ENCODE results near the gene SLC40A1. TPM values are rescaled to one million over a fixed set of nuclear protein-coding genes. Genes with fewer than 3 reads are reported as not detected.
A peak's percentile ranks its signal among the peaks of the same experiment; 100 is the strongest.

The SLC40A1 gene
- total and polyA plus RNA-seq, 2 of the 13 experiments (the other 11 are each of a cell fraction or from before 2014, with no cell fraction given): 10.6 to 24.9 TPM

DNA sequence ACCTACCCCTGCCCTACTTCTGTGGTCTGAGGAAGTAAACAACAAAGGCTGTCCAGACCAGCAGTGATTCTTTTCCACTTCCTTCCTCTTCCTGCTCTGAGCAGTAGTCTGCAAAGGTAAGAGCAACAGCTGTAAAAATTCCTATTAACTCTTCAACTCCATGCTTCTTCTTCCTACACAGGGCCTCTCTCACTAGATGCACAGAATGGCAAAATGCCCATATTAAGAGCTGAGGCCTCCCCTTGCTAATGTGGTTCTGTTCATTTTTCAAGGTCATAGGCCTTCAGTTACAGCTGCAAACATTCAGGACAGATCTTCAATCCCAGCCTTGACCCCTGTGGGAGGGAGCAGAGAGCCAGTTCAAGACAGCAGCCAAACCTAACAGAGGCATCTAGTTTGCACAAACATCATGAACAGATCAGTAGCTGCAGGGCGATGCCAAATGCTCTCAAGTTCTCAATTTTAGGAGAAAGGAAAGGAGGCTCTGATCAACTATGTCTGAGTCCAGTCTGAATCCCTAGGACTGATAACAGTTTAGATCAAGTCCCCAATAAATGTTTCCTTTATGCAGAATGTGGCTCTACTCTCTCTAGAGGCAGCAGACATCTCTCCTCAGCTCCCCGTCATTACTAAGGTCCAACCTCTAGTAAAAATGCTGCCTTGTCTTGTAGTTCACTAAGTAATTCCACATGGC lies 20.9 kb downstream of the SLC40A1 start (continued):
- no peak for TF ChIP-seq ZNF460 (CRISPR knock-in tag; IDR thresholded peaks at IDR 0.05; ENCODE audit: borderline replicate concordance)
- no peak for TF ChIP-seq HNRNPH1 (optimal IDR thresholded peaks at IDR 0.05; ENCODE audit: low read depth, low read length)
- TF ChIP-seq NFE2L2 (IDR thresholded peaks at IDR 0.05; ENCODE audit: low read length): no peak
- TF ChIP-seq U2AF2 (IDR thresholded peaks at IDR 0.05; ENCODE audit: low read depth, low read length): no peak
- TF ChIP-seq HDAC1 (CRISPR knock-in tag; IDR thresholded peaks at IDR 0.05): 0 out of 2 replicates have a peak, but pooled peaks have one; percentile 23
- TF ChIP-seq SALL2 (CRISPR knock-in tag; IDR thresholded peaks at IDR 0.05): 0 out of 2 replicates have a peak, but pooled peaks have one; percentile 48
- TF ChIP-seq CREM (IDR thresholded peaks at IDR 0.05): 0 out of 2 replicates have a peak, but pooled peaks have one; percentile 12
- TF ChIP-seq CREM (CRISPR knock-in tag; IDR thresholded peaks at IDR 0.05): no peak
- TF ChIP-seq ZNF550 (CRISPR knock-in tag; IDR thresholded peaks at IDR 0.05; ENCODE audit: borderline replicate concordance): no peak
- no peak for TF ChIP-seq JUN (CRISPR knock-in tag; IDR thresholded peaks at IDR 0.05)
- TF ChIP-seq MAFG (CRISPR knock-in tag; IDR thresholded peaks at IDR 0.05): no peak
- TF ChIP-seq SOX13 (IDR thresholded peaks at IDR 0.05): no peak
- 0 out of 4 replicates have a peak, but pooled peaks of 1 of the 2 experiments have one; percentile 51 for TF ChIP-seq SOX13 (CRISPR knock-in tag; conservative IDR thresholded peaks at IDR 0.05 in 1 of 2, IDR thresholded peaks at IDR 0.05 in 1 of 2)
- TF ChIP-seq ZMAT3 (CRISPR knock-in tag; conservative IDR thresholded peaks at IDR 0.05): no peak
- no peak for TF ChIP-seq ATF1 (CRISPR knock-in tag; IDR thresholded peaks at IDR 0.05)
- no peak for TF ChIP-seq ZNF234 (CRISPR knock-in tag; conservative IDR thresholded peaks at IDR 0.05)
- no peak for TF ChIP-seq ZC3H13 (CRISPR knock-in tag; IDR thresholded peaks at IDR 0.05)
- no peak for TF ChIP-seq FOXK2 (IDR thresholded peaks at IDR 0.05)
- TF ChIP-seq NFAT5 (CRISPR knock-in tag; IDR thresholded peaks at IDR 0.05): no peak
- peak; percentile 45; the same call in 1 of the 2 replicates for TF ChIP-seq ZNF580 (CRISPR knock-in tag; IDR thresholded peaks at IDR 0.05; ENCODE audit: borderline replicate concordance, low read depth)
- no peak for TF ChIP-seq HOXD1 (CRISPR knock-in tag; IDR thresholded peaks at IDR 0.05)
- no peak for TF ChIP-seq ZNF235 (CRISPR knock-in tag; IDR thresholded peaks at IDR 0.05; ENCODE audit: borderline replicate concordance)
- TF ChIP-seq, protein P1, sequence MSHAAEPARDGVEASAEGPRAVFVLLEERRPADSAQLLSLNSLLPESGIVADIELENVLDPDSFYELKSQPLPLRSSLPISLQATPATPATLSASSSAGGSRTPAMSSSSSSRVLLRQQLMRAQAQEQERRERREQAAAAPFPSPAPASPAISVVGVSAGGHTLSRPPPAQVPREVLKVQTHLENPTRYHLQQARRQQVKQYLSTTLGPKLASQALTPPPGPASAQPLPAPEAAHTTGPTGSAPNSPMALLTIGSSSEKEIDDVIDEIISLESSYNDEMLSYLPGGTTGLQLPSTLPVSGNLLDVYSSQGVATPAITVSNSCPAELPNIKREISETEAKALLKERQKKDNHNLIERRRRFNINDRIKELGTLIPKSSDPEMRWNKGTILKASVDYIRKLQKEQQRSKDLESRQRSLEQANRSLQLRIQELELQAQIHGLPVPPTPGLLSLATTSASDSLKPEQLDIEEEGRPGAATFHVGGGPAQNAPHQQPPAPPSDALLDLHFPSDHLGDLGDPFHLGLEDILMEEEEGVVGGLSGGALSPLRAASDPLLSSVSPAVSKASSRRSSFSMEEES (CRISPR knock-in tag; IDR thresholded peaks at IDR 0.05): no peak
- 0 out of 2 replicates have a peak, but pooled peaks have one; percentile 22 for TF ChIP-seq ZBTB43 (CRISPR knock-in tag; conservative IDR thresholded peaks at IDR 0.05)
